Measurements from ENCODE around the gene MACF1. TPM values are rescaled to one million over a fixed set of nuclear protein-coding genes. Genes with fewer than 3 reads are reported as not detected.
A peak's percentile ranks its signal among the peaks of the same experiment; 100 is the strongest.

The MACF1 gene
- total and polyA plus RNA-seq, 2 experiments from 2014 or later: 80.4 to 261 TPM

DNA sequence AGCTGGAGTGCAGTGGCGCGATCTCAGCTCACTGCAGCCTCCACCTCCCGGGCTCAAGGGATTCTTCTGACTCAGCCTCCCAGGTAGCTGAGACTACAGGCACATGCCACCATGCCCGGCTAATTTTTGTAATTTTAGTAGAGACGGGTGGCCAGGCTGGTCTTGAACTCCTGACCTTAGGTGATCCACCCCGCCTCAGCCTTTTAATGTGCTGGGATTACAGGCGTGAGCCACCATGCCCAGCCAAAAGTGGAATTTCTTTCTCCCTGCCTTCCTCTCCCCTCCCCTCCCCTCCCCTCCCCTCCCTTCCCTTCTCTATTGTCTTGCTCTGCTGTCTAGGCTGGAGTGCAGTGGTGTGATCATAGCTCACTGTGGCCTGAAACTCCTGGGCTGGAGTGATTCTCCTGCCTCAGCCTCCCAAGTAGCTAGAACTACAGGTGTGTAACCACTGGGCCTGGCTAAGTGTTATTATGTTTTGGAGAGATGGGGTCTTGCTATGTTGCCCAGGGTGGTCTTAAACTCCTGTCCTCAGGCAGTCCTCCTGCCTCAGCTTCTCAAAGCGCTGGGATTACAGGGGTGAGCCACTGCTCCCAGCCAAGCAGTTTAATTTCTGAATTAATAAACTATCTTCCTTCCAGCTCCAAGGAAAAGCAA, 10.0 kb upstream of the MACF1 start:
- no peak for DNase-seq (ENCODE audit: low read depth in 1 of 2, low spot score in 1 of 2)
- H3K9me3 ChIP-seq (ENCODE audit: low read depth): no peaks in the 10 kb centered on the region
- H3K27ac ChIP-seq: no peak overlapping the region
- no peak for TF ChIP-seq CTCF (IDR thresholded peaks at IDR 0.05; ENCODE audit: low read depth, low read length)
- no peak overlapping the region for H3K4me3 ChIP-seq
- H3K27me3 ChIP-seq: no peaks in the 10 kb centered on the region
- H3K4me1 ChIP-seq (ENCODE audit: low read depth): peaks cover 14% of the 10 kb centered on the region
- no peaks in the 10 kb centered on the region for H3K36me3 ChIP-seq

DNA sequence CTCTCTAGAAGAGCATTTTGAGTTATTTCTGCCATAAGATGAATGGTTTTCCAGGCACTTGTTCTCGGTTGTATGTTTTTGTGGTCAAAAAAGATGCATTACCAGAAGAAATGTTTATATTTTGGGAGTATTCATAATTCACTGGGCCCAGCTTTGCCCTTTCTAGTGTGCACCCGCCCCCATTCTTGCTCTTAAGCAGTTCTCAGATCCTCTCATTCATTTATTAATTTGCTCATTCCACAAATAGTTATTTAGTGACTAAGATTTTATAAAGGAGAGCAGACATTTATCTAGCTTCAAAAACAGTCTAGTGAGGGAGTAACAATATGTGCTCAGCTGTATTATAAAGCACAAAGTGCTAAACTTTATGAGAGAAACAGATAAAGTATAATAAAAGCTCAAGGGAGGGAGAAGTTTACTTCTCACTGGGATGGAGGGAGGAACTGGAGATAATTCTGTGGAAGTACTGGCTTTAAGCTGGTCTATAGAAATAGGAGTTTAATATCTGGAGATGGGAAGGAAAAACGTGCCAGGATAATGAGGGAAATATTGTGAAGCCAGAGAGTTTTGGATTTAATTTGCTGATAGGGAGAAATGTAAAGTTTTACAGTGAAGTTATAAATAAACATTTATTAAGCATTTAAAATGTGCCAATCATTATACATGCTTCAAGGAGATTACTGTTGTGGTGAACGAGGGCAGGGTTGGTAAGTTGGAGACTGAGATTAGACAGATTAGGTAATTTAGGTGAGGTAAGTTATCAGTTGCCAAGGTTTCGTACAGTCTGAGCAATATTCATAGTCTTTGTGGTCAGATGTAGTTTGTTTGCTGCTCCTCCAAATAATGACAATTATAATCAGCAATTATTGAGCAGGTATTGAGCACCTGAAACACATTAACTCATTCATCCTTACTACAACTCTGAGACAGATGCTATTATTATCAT, 9.1 kb upstream of the MACF1 start:
- Histone ChIP-seq H3K36me3 (no peaks in the 10 kb centered on the region), H3K27me3 (no peaks in the 10 kb centered on the region), H3K27ac (no peak overlapping the region), H3K4me1 (ENCODE audit: low read depth) (peaks cover 9% of the 10 kb centered on the region), H3K9me3 (ENCODE audit: low read depth) (no peaks in the 10 kb centered on the region), H3K4me3 (no peak overlapping the region)
- DNase-seq (ENCODE audit: low read depth in 1 of 2, low spot score in 1 of 2): peak in 1 of 2 donors; percentile 33
- TF ChIP-seq CTCF (IDR thresholded peaks at IDR 0.05; ENCODE audit: low read depth, low read length): no peak

DNA sequence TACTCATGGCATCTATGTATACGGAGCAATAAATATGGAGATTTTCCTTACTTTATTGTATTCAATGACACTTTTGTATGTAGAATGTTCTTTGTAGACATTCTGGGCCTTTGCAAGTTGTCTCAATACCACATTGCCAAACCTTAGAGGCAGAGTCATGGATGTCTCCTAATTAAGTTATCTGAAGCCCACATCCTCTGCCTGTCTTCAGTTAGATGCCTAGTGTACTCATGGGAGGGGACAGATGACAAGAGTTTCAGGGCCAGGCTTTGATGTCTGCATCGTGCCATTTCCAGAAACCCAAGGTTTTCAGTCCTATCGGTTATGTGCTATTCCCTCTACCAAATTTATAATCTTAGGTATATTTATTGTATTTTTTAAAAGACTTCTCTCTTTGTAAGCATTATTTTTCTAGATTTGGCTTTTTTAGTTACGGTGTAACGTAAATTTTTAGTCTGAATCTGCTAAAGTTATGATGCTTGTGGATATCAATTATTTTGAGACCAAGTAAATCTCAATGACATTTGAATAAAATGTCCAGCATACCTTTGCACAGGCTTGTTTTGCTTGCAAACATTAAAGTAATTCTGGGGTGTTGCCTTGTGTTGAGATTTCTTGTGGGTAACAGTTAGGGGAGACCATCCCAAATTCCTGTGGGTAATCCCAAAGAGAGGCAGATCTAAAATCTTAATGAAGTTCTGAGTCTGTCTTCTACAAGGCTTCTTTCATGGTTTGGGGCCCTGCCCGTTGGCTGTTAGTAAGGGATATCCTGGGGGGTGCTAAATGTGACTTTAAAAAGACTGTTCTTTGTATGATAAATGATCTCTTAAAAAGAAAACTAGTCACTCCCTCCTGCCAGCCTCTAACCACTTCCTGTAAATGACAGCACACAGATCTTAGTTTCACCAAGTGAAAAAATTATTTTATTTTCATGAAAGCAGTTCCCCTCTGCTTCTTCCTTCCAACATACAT, 8.0 kb upstream of the MACF1 start:
- DNase-seq (ENCODE audit: low read depth in 1 of 2, low spot score in 1 of 2): peak in 1 of 2 donors; percentile 61
- H3K36me3 ChIP-seq: no peaks in the 10 kb centered on the region
- TF ChIP-seq CTCF (IDR thresholded peaks at IDR 0.05; ENCODE audit: low read depth, low read length): no peak
- no peaks in the 10 kb centered on the region for H3K9me3 ChIP-seq (ENCODE audit: low read depth)
- no peak overlapping the region for H3K4me3 ChIP-seq
- peaks cover 9% of the 10 kb centered on the region for H3K4me1 ChIP-seq (ENCODE audit: low read depth)
- peak overlapping the region; percentile 37 for H3K27ac ChIP-seq
- no peaks in the 10 kb centered on the region for H3K27me3 ChIP-seq

GRCh38 chr1:39199593-39199992, 4.9 kb upstream of the MACF1 start:
- H3K36me3 ChIP-seq: no peaks in the 10 kb centered on the region
- H3K4me3 ChIP-seq: no peak overlapping the region
- no peaks in the 10 kb centered on the region for H3K27me3 ChIP-seq
- no peak overlapping the region for H3K27ac ChIP-seq
- no peaks in the 10 kb centered on the region for H3K9me3 ChIP-seq (ENCODE audit: low read depth)
- peaks cover 20% of the 10 kb centered on the region for H3K4me1 ChIP-seq (ENCODE audit: low read depth)
- TF ChIP-seq CTCF (IDR thresholded peaks at IDR 0.05; ENCODE audit: low read depth, low read length): no peak
- no peak for DNase-seq (ENCODE audit: low read depth in 1 of 2, low spot score in 1 of 2)

Measured in cardiac muscle cell (in vitro differentiated cells and primary cell).